Measurements from ENCODE around the gene MPRIP.

Gene MPRIP

GRCh38 chr17:17176341-17176740 lies 134.1 kb downstream of the MPRIP start:
- TF ChIP-seq YY1 (IDR thresholded peaks at IDR 0.05; ENCODE audit: low read depth) (no peak), MAX (IDR thresholded peaks at IDR 0.05) (no peak), RAD21 (IDR thresholded peaks at IDR 0.05; ENCODE audit: low read depth) (no peak), TAF1 (IDR thresholded peaks at IDR 0.05; ENCODE audit: low read depth) (no peak), TEAD4 (IDR thresholded peaks at IDR 0.05) (no peak), ZBTB7A (IDR thresholded peaks at IDR 0.05; ENCODE audit: low read depth) (no peak), CEBPB (IDR thresholded peaks at IDR 0.05) (no peak), FOXM1 (IDR thresholded peaks at IDR 0.05; ENCODE audit: borderline replicate concordance, low read depth) (no peak), EGR1 (IDR thresholded peaks at IDR 0.05) (no peak), CREB1 (IDR thresholded peaks at IDR 0.05; ENCODE audit: low read depth) (no peak), EP300 (IDR thresholded peaks at IDR 0.05; ENCODE audit: borderline replicate concordance) (no peak), TCF12 (IDR thresholded peaks at IDR 0.05; ENCODE audit: low read depth) (no peak), USF1 (IDR thresholded peaks at IDR 0.05) (no peak), NFIC (IDR thresholded peaks at IDR 0.05) (no peak)
- TF ChIP-seq, protein P1, sequence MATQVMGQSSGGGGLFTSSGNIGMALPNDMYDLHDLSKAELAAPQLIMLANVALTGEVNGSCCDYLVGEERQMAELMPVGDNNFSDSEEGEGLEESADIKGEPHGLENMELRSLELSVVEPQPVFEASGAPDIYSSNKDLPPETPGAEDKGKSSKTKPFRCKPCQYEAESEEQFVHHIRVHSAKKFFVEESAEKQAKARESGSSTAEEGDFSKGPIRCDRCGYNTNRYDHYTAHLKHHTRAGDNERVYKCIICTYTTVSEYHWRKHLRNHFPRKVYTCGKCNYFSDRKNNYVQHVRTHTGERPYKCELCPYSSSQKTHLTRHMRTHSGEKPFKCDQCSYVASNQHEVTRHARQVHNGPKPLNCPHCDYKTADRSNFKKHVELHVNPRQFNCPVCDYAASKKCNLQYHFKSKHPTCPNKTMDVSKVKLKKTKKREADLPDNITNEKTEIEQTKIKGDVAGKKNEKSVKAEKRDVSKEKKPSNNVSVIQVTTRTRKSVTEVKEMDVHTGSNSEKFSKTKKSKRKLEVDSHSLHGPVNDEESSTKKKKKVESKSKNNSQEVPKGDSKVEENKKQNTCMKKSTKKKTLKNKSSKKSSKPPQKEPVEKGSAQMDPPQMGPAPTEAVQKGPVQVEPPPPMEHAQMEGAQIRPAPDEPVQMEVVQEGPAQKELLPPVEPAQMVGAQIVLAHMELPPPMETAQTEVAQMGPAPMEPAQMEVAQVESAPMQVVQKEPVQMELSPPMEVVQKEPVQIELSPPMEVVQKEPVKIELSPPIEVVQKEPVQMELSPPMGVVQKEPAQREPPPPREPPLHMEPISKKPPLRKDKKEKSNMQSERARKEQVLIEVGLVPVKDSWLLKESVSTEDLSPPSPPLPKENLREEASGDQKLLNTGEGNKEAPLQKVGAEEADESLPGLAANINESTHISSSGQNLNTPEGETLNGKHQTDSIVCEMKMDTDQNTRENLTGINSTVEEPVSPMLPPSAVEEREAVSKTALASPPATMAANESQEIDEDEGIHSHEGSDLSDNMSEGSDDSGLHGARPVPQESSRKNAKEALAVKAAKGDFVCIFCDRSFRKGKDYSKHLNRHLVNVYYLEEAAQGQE (IDR thresholded peaks at IDR 0.05; ENCODE audit: low read depth): no peak

DNA sequence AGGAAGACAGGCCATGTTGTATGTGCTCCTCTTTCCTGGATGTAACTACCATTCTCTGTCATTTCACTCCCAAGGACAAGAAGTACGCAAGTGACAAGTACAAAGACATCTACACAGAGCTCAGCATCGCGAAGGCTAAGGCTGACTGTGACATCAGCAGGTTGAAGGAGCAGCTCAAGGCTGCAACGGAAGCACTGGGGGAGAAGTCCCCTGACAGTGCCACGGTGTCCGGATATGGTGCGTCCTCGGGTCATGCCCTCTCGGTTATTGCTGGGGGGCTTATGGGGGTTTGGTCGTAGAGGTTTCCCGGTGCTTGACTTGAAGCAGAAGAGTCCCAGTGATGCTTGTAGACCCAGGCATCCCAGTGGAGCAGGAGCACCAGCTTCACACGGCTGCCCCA lies 134.9 kb downstream of the MPRIP start:
- no peak for TF ChIP-seq USF1 (IDR thresholded peaks at IDR 0.05)
- TF ChIP-seq FOXM1 (IDR thresholded peaks at IDR 0.05; ENCODE audit: borderline replicate concordance, low read depth): no peak
- TF ChIP-seq MAX (IDR thresholded peaks at IDR 0.05): no peak
- no peak for TF ChIP-seq EP300 (IDR thresholded peaks at IDR 0.05; ENCODE audit: borderline replicate concordance)
- TF ChIP-seq CREB1 (IDR thresholded peaks at IDR 0.05; ENCODE audit: low read depth): no peak
- TF ChIP-seq, protein P1 (IDR thresholded peaks at IDR 0.05; ENCODE audit: low read depth): no peak
- no peak for TF ChIP-seq RAD21 (IDR thresholded peaks at IDR 0.05; ENCODE audit: low read depth)
- TF ChIP-seq TAF1 (IDR thresholded peaks at IDR 0.05; ENCODE audit: low read depth): no peak
- TF ChIP-seq TEAD4 (IDR thresholded peaks at IDR 0.05): no peak
- TF ChIP-seq CEBPB (IDR thresholded peaks at IDR 0.05): no peak
- TF ChIP-seq YY1 (IDR thresholded peaks at IDR 0.05; ENCODE audit: low read depth): no peak
- no peak for TF ChIP-seq EGR1 (IDR thresholded peaks at IDR 0.05)
- no peak for TF ChIP-seq TCF12 (IDR thresholded peaks at IDR 0.05; ENCODE audit: low read depth)
- TF ChIP-seq NFIC (IDR thresholded peaks at IDR 0.05): no peak

- TF ChIP-seq FOXM1 (IDR thresholded peaks at IDR 0.05; ENCODE audit: borderline replicate concordance, low read depth): no peak
- no peak for TF ChIP-seq NFIC (IDR thresholded peaks at IDR 0.05)
- TF ChIP-seq RAD21 (IDR thresholded peaks at IDR 0.05; ENCODE audit: low read depth): no peak
- no peak for TF ChIP-seq TAF1 (IDR thresholded peaks at IDR 0.05; ENCODE audit: low read depth)
Measured at GRCh38 chr17:17179371-17179827, 137.1 kb downstream of the MPRIP start.

DNA sequence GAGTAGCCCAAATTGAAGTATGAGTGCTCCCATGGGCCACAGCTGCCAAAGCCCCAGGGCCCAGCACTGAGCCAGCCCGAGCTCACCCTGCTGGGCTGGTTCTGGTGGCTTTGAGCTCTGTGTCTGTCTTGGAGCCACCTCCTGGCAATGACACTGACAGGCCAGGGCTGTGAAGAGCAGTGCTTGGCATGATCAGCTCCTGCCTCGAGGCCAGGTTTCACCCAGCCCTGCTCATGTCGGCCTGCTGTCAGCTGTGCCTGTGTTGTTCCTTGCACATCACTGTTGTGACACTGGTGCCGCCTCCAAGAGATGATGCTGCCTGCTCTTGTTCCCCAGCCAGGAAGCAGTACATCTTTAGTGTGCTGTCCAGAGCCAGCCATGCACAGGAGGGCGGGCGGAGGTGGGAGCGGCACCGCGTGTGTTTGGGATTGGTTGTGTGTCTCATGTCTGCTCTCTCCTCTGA lies 137.9 kb downstream of the MPRIP start:
- no peak for TF ChIP-seq ZBTB7A (IDR thresholded peaks at IDR 0.05; ENCODE audit: low read depth)
- no peak for TF ChIP-seq MAX (IDR thresholded peaks at IDR 0.05)
- no peak for TF ChIP-seq FOXM1 (IDR thresholded peaks at IDR 0.05; ENCODE audit: borderline replicate concordance, low read depth)
- no peak for TF ChIP-seq NFIC (IDR thresholded peaks at IDR 0.05)
- TF ChIP-seq TCF12 (IDR thresholded peaks at IDR 0.05; ENCODE audit: low read depth): no peak
- TF ChIP-seq TAF1 (IDR thresholded peaks at IDR 0.05; ENCODE audit: low read depth): no peak
- TF ChIP-seq, protein P1 (IDR thresholded peaks at IDR 0.05; ENCODE audit: low read depth): no peak
- no peak for TF ChIP-seq EP300 (IDR thresholded peaks at IDR 0.05; ENCODE audit: borderline replicate concordance)
- no peak for TF ChIP-seq TEAD4 (IDR thresholded peaks at IDR 0.05)
- TF ChIP-seq CEBPB (IDR thresholded peaks at IDR 0.05): no peak
- TF ChIP-seq YY1 (IDR thresholded peaks at IDR 0.05; ENCODE audit: low read depth): no peak
- TF ChIP-seq EGR1 (IDR thresholded peaks at IDR 0.05): no peak
- TF ChIP-seq CREB1 (IDR thresholded peaks at IDR 0.05; ENCODE audit: low read depth): no peak
- no peak for TF ChIP-seq USF1 (IDR thresholded peaks at IDR 0.05)
- no peak for TF ChIP-seq RAD21 (IDR thresholded peaks at IDR 0.05; ENCODE audit: low read depth)

All from Ishikawa (cell line).